Posterior cingulate gyrus (tissue), 11 donors: ENCODE results near the gene PARP1.

Experiments
- DNase-seq, 10 donors: peaks; one replicate each; pipeline versions ENCODE4 v3.0.0 to v3.0.0-alpha.2; 2020 to 2021; ENCODE audit warnings: mixed read lengths in 3 of 10
- intact Hi-C: fragments of 100-400 bp; cut with DNase I; formaldehyde crosslinking; loops from one replicate; pipeline ENCODE4 v1.15.1; 2023

PARP1 gene

GRCh38 chr1:226384040-226384439 is 23.9 kb downstream of the PARP1 start:
- DNase-seq = no peak
- intact Hi-C loops = no loop called here

GRCh38 chr1:226382030-226382429 is 25.9 kb downstream of the PARP1 start:
- intact Hi-C loops = no loop called here
- DNase-seq = no peak

DNA sequence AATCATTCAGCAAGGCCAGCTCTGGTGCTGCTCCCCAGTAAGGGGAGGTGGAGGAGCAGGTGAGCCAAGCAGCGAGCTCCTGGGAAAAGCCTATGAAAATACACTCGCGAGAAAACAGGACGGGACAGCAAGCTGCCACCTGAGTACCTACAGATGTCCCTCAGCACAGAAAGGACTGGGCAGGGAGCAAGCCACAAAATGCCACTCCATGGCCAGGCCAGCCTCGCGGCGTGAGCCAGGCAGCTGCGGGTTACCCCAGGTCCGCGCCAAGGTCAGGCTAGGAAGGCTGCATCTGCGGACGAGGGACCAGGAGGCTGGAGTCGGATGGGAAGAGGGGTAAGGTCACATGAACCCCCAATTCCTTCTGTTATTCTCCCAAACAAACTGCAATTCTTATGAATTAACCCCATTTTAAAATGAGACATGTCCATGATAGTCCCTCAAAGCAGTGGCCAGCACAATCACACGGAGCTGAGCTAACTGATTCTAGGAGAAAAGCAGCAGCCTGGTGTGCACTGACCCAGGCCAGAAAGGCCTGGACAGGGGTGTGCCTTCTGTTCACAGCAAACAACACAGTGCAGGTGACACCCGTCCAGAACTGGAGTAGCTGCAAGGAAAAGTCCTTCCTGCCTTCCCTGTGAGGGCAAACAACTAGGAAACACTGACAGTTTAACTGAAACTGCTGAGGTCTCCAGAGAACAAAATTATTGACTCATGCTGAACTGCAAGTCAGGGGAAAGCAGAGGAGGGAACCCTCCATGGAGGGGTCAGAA is 26.5 kb downstream of the PARP1 start:
- DNase-seq = no peak
- intact Hi-C loops = no loop called here

DNA sequence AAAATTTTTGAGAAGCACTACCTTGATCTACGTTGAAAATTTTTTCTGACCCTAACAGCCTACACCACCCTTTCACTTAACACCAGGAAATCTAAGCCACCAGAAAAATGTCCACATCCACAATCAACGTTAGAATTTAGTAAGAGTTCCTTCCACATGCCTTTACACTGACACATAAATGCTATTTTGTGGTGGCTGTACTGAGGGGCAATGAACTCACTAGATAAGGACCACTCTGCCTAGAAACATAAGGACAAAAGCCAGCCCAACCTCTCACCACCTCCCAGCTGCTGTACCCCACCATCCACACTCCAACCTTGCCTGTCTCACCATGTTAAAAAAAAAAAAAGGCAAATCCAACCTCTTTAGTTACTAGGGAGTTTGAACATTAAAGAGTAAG is 29.8 kb downstream of the PARP1 start:
- intact Hi-C loops = no loop called here

GRCh38 chr1:226376300-226376699 is 31.6 kb downstream of the PARP1 start:
- intact Hi-C loops = no loop called here
- DNase-seq = no peak

More for the DNA sequence above, 29.8 kb downstream of the PARP1 start:
- no peak for DNase-seq

DNA sequence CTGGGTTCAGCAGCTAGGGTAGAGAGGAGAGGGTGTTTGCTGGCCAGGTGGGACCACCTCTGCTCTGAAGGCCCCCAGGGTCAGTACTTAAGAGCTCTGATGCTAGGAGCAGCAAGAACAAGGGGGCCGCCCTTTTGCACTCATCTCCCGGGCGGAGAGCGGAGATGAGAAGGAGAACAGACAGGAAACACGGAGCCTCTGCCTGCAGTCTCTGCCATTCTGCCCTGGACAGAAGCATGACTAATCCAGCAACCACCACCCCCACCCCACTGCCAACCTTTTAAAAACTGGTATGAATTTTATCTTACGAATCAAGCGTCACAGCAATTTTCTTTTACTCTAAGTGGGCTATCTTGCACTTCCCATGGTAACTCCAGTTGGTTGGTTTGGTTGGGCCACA is 34.5 kb downstream of the PARP1 start:
- DNase-seq = peak in 1 of 10 donors; percentile 7
- intact Hi-C loops = no loop called here

DNA sequence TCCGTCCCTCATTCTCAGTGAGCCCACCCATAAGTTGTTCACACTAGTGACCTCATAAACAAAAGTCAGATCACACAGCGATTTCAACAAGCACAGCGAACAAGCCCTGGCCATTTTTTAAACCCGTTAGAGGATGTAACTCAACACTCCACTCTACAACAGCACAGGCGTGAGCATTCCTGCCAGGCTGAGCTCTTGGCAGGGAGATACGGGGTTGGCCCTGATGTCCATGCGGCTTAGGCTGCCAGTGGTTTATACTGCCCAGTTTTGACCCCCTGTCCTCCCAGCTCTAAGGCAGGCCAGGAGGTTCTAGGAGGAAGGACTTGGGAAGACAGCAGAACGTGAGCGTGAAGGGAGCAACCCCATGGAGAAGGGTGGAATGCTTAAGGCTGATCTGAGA is 35.0 kb downstream of the PARP1 start:
- intact Hi-C loops = no loop called here
- DNase-seq = peak in 1 of 10 donors; percentile 59

- intact Hi-C loops = no loop called here
- peak in 1 of 10 donors; percentile 62 for DNase-seq
Measured at GRCh38 chr1:226371866-226372490, 35.9 kb downstream of the PARP1 start.

- intact Hi-C loops = no loop called here
- DNase-seq = peak in 1 of 10 donors; percentile 59
Measured at GRCh38 chr1:226371027-226371694, 36.7 kb downstream of the PARP1 start.

GRCh38 chr1:226370144-226370923 is 37.6 kb downstream of the PARP1 start:
- peak in 1 of 10 donors; percentile 46 for DNase-seq
- intact Hi-C loops = no loop called here

GRCh38 chr1:226369110-226369509 is 38.8 kb downstream of the PARP1 start:
- intact Hi-C loops = no loop called here

DNA sequence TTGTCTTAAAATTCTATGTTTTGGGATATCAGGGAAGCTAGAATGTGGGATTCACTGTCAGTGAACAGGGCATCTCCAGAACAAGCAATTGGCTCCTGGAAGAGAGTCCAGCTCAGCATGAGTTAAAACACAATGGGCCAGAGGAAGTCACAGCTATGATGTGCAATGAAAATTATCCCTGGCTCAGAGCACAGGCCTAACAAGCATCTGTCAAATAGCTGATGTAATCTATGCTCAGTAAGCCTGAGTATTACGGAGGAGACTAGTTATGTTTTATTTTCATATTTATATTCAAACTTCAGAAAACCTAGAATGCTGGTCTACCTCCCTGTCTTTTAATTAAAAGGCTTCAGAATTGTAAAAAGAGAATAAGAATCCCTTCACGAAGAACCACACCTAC is 41.6 kb downstream of the PARP1 start:
- DNase-seq = no peak
- intact Hi-C loops = no loop called here

More at GRCh38 chr1:226369110-226369509, 38.8 kb downstream of the PARP1 start:
- DNase-seq = peak in 1 of 10 donors; percentile 14

GRCh38 chr1:226365831-226366231 is 42.1 kb downstream of the PARP1 start:
- intact Hi-C loops = no loop called here
- no peak for DNase-seq

GRCh38 chr1:226364901-226365565 is 42.9 kb downstream of the PARP1 start:
- intact Hi-C loops = no loop called here
- no peak for DNase-seq

GRCh38 chr1:226364514-226364899 is 43.4 kb downstream of the PARP1 start:
- DNase-seq = no peak
- intact Hi-C loops = no loop called here

DNA sequence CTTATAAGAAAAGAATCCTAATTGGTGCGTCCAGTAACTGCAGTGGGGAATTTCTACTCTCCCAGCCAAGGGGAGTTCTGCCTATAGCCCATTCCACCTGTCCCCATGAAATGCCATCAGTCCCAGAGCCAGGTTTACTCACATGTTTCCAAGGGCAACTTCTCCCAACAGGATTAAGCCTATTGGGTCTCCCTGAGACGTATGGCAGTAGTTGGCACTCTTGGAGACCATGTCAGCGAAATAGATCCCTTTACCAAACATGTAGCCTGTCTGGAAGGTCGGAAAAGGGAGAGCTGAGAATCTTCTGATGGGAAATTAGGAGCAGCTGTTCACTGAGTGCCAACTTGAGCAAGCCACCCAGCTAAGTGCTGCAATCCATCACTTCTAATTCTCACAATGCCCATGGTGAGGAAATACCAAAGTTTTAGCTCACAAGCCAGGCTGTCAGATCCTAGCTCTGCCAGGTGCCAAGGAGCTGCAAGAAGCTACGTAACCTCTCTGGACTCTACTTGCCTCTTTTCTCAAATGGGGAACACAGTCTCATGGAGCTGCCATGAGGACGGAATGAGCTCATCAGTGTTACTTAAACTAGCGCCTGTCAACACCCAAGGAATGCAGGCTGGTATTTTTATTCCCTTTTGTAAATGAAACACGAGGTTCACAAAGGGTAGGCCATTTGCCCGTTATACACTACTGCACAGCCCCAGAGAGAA is 43.9 kb downstream of the PARP1 start:
- intact Hi-C loops = no loop called here
- DNase-seq = no peak

DNA sequence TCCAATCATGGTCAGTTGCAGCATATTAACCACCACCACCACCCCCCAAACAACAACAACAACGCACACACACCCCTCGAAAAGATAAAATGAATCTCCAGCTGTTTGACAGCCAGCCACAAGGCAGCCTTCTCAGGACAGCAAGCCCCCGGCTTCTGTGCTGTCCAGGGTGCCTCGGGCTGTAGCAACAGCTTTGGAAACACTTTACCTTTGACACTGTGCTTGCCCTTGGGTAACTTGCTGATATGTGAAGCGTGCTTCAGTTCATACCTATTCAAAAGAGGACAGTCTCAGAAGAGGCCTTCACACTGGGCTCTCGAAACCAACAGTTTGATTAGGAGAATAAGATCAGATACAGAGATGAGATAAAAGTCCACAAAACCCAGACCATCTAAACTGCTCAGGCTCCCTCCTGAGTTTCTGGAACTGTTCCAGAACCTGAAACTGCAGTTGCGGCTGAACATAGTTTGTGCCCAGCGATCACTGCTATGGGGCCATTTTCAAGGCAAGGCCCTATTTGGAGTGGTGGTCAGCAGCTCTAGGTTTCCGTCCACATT is 44.9 kb downstream of the PARP1 start:
- no peak for DNase-seq
- intact Hi-C loops = no loop called here

DNA sequence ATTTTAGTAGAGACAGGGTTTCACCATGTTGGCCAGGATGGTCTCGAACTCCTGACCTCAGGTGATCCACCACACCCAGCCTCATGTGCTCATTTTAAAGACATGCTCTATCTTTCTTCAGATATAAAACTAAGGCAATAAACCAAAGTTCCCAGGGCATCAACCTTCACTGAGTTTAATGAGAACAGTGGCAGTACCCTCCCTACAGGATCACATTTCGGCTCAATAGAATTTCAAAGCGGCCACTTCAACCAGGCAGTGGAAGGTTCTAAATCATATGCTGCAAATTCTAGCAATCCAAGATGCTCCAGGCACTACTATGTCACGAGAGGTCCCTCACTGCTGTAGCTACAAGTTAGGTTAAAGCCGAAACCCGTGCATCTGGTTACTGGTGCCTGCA is 45.5 kb downstream of the PARP1 start:
- intact Hi-C loops = no loop called here
- no peak for DNase-seq

DNA sequence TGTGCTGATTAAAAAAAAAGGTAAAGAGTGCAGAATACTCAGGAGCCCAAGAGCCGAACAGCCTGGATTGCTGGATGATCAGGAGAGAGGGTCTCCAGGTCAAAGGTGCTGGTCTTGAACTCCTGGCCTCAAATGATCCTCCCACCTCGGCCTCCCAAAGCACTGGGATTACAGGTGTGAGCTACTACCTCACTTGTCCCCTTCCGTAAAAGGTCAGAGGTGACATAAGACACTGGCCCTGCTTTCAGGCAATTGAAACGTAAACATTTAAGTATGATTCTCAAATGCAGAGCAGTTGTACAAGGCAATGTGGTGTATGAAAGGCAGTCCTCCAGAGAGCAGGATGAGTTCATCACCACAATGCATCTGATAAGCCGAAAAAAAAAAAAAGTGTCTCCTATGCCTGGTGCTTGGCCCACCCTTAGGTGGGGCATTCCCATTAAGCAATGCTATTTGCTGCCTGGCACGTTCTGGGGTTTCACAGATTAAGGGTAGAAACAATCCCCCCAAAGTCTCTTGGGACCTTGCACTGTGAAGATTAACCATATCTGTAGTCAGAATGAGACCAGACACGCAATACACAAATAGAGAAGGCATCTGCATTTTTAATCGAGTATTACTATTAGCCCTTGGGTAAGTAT is 47.7 kb downstream of the PARP1 start:
- DNase-seq = no peak
- intact Hi-C loops = no loop called here
